ENCODE data around the gene ACVRL1.

- TF ChIP-seq CEBPB (IDR thresholded peaks at IDR 0.05) (no peak), RAD21 (IDR thresholded peaks at IDR 0.05; ENCODE audit: low read depth) (no peak), YY1 (IDR thresholded peaks at IDR 0.05; ENCODE audit: low read depth) (no peak), EP300 (IDR thresholded peaks at IDR 0.05; ENCODE audit: borderline replicate concordance) (no peak), FOXM1 (IDR thresholded peaks at IDR 0.05; ENCODE audit: borderline replicate concordance, low read depth) (no peak)
- TF ChIP-seq, protein P1, sequence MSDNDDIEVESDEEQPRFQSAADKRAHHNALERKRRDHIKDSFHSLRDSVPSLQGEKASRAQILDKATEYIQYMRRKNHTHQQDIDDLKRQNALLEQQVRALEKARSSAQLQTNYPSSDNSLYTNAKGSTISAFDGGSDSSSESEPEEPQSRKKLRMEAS (IDR thresholded peaks at IDR 0.05), result no peak
Observed at GRCh38 chr12:51884676-51885229, 22.6 kb upstream of the ACVRL1 start.

Measured in Ishikawa (cell line).